GM18870 (cell line): ENCODE results near the gene RETN.
A peak's percentile ranks its signal among the peaks of the same experiment; 100 is the strongest.

ENCODE experiments used
- ATAC-seq: cut with Tn5 transposase; IDR thresholded peaks from one replicate; pipeline ENCODE4 v1.9.1; 2021; ENCODE audit warnings: moderate library complexity; ENCODE audit not compliant: unreplicated experiment

Gene RETN

DNA sequence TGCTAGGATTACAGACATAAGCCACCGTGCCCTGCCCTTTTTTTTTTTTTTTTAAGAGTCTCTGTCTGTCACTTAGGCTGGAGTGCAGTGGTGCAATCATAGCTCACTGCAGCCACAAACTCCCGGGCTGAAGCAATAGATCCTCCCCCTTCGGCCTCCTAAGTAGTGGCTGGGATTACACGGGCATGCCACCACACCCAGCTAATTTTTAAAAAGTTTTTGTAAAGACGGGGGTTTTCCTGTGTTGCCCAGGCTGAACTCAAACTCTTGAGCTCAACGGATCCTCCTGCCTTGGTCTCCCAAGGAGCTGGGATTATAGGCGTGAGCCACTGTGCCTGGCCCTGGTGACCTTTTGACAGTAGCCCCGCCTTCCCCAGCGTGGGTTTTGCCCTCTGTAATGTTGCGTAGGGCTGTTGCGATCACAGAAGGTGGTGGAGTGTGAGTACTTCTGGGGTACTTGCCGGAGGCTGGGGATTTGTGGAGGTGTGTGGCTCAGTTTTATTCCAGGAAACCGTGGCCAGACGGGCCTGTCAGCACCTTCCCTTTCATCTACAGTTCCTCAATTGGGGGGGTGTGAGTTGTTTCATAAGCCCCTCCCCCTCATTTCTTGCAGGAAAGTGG lies 11.6 kb upstream of the RETN start:
- ATAC-seq, result no peak

DNA sequence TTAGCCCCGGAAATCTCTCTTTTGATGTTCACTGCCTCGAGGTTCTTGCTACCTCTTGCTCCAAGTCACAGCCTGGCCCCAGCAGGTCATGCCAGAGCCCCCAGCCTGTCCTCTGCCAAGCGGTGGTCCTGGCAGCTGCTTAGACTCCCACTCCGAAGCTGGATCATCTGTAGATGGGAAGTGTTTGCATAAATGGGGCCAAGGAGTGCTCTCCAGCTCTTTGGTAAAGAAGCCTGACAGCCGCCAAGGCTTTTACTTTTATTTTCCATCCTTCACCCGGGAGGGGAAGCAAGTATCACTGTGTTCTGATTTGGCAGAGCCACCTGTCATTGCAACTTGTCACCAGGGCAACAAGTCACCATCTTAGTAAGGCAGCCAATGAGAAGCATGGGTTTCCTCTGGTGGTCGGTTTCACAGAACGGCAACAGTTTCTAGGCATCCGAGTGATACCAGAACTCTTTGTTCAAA lies 10.6 kb upstream of the RETN start:
- peak; percentile 80 for ATAC-seq

DNA sequence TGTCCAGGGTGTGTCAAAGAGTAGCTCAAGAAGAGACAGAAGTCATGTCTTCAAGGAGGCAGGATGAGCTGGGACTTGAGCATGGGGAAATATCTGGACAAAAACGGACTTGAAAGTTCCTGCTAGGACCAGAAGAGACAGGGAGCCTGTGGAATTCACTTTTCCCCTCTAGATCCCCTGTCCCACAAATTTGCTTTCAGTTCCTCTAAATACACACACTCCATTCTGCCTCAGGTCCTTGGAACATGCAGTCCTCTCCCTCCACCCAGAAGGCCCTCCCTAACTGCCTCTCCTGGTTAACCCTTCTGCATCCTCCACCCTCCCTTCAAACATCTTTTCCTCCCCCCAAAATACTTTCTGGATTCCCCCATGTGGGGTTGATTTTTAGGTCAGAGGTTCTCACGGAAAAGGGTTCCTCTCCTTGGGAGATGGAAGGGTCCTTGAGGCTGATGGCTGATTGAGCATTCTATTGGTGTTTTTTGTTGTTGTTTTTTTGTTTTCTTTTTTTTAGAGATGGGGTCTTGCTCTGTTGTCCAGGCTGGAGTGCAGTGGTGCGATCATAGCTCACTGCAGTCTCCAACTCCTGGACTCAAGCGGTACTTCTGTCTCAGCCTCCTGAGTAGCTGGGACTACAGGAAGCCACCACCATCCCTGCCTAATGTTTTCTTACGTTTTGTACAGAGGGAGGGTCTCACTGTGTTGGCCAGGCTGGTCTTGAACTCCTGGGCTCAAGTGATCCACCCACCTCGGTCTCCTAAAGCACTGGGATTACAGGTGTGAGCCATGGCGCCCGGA lies 6.9 kb upstream of the RETN start:
- no peak for ATAC-seq

DNA sequence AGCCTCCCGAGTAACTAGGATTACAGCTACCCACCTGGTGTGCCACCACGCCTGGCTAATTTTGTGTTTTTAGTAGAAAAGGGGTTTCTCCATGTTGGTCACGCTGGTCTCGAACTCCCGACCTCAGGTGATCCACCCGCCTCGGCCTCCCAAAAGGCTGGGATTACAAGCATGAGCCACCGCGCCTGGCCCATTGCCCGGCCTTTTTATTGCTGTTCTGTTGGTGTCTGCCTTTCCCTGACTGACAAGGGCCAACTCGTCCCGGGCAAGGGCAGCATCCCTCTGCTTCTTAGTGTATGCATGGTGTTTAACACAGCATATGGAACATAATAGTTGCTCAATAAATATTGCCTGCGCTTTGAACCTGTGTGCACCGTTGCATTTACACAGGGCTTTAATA lies 6.2 kb upstream of the RETN start:
- ATAC-seq, result no peak

DNA sequence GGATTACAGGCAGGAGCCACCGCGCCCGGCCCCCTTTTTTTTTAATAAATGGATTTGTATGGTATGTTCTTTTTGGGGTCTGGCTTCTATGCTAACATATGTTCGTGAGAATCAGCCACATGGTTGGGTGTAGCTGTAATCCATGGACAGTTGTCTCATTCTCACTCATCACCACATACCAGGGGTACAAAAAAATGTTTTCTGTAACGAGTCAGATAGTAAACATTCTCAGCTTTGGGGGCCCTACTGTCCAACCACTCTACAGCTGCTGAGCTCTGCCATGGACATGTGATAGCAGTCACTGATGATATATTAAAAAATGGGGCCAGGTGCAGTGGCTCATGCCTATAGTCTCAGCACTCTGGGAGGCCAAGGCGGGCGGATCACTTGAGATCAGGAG lies 5.1 kb upstream of the RETN start:
- no peak for ATAC-seq

DNA sequence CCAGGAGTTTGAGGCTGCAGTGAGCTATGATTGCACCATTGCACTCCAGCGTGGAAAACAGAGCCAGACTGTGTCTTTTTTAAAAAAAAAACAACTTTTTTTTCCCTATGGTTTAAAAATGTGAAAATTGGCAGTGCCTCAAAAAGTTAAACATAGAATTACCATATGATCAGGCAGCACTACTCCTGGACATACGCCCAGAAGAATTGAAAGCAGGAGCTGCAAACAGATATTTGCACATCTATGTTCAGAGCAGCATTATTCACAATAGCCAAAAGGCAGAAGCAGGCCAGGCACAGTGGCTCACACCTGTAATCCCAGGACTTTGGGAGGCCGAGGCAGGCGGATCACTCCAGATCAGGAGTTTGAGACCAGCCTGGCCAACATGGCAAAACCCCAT lies 3.8 kb upstream of the RETN start:
- ATAC-seq, result no peak

DNA sequence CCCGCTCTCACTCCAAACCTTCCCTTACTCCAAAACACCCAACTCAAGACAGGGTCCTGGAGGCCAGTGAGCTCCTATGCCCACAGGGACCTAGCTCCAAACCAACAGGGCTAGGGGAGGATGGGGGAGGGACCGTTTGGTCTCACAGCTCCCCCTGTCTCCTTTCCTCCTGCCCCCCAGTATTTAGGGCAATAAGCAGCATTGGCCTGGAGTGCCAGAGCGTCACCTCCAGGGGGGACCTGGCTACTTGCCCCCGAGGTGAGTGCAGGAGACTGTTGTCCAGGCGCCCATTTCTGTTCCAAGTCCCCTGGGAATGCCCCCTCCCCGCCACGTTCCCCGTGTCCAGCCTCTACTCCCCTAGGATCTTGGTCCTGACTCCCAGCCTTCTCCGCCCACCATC lies 792 bp downstream of the RETN start:
- ATAC-seq, result no peak

DNA sequence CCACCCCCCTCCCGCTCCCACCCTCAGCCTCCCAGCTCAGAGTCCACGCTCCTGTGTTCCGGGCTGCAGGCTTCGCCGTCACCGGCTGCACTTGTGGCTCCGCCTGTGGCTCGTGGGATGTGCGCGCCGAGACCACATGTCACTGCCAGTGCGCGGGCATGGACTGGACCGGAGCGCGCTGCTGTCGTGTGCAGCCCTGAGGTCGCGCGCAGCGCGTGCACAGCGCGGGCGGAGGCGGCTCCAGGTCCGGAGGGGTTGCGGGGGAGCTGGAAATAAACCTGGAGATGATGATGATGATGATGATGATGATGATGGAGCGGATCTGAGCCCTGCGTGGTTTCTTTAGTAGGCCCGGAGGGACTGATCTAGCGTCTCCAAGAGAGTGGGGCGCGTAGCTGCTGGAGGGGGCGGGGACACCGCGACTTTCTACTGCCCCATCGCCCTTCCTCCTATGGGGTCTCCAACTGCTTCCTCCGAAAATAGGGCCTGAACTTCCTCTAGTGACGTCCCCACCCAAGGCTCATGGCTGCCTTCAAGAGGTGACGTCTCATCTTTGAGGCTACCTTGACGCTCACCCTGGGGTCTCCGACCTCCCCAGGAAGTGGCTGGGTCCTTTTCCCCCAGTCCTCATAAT lies 1.4 kb downstream of the RETN start:
- ATAC-seq, result no peak

DNA sequence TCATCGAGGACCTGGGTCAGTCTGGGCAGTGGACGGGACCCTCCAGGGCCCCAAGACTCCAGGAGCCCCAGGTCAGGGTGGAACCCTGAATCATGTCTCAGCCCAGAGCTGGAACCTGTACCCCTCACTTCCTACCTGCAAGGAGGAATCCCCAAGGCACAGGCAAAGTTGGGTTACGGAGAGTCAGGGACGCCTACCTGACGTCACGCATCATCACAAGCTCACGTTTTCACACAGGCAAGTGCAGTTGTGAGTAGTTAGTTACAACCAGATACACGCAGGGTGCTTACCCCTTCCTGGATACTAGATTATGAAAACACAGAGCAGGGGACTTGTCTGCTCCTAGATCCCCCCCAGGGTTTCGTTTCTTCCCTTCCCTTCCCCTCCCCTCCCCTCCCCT lies 1.9 kb downstream of the RETN start:
- ATAC-seq, result no peak

DNA sequence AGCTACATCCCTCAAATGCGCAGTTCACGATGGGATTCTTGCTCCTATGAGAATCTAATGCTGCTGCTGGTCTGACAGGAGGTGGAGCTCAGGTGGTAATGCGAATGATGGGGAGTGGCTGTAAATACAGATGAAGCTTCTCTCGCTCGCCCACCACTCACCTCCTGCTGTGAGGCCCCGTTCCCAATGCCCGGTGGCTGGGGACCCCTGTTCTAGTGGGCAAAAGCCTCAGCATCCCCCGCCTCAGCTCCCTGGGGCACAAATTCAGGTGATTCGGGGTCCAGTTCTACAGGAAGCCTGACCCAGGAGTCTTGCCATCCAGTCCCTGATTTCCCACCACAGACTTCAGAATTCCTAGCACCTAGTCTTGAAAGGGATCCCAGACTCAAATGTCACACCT lies 3.7 kb downstream of the RETN start:
- ATAC-seq, result no peak

DNA sequence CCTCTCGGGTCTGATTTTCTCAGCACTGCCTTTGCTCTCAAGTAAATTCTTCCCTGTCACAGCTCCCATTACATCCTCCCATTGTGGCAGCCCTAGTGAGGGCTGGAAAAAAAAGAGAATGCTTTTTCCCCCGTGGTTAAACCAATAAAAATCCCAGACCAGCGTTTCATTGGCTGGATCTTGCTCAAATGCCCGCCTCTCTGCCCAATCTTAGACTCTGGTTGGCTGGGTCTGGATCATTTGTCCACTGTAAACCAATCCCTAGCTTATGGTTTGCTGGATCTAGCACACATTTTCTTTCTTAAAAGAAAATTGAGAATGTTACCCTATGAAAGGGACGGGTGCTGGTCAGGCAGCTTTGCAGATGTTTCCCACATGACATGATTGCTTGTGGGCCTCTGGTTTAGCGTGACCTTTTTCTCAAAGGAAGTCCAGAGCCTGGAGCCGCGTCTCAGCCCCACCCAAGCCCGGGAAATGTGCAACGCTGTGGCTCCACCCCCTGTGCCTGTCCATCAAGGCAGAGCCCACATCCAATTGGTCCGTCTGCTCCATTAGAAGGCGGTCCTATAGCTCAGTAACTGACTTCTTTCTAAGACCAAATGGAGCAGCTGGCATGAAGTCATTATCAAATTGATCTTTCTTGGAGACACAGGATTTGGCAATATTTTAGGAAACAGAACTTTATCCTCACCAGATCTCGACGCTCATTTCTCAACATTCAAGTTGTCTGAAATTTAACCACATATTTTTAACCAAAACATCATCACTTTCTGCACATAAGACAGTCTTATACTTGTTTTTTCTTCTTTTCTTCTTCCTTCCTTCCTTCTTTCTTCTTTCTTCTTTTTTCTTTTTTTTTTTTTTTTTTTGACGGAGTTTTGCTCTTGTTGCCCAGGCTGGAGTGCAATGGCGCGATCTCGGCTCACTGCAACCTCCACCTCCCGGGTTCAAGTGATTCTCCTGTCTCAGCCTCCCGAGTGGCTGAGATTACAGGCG lies 5.5 kb downstream of the RETN start:
- no peak for ATAC-seq

DNA sequence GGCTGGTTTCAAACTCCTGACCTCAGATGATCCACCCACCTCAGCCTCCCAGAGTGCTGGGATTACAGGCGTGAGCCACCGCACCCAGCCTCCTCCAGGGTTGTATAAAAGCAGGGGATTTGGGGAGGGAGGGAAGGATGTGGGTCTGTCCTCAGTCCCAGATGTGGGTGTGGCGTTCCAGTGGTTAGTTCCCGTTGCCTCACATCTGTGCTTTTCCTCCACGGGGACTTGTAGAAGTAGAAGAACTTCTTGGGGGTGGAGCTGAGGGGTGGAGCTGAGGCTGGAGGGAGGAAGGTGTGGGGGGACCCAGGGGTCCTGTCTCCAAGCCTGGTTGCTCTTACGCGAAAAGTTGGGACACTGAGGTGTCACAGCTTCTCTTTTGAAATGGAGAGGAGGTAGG lies 7.5 kb downstream of the RETN start:
- no peak for ATAC-seq

DNA sequence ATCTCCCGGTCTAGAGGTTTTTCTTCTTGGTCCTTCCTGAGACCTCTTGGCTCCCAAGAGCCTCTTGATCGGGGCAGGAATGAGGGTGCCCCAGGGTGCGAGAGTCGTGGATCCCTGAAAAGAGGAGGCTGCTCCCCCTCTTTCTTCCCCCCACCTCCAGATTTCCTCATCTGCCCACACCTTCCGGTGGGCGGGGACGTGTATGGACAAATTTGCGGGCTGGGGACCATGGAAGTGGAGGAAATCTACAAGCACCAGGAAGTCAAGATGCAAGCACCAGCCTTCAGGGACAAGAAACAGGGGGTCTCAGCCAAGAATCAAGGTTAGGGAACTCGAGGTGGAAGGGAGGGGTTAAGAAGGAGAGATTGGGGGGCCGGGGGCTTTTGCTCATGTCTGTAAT lies 8.0 kb downstream of the RETN start, which contains the start of gene MCEMP1:
MCEMP1 (plus strand) TSS at position 237 of the 400 bp plus-strand sequence; CDS start at position 268, 31 bp downstream.
- ATAC-seq, result no peak

DNA sequence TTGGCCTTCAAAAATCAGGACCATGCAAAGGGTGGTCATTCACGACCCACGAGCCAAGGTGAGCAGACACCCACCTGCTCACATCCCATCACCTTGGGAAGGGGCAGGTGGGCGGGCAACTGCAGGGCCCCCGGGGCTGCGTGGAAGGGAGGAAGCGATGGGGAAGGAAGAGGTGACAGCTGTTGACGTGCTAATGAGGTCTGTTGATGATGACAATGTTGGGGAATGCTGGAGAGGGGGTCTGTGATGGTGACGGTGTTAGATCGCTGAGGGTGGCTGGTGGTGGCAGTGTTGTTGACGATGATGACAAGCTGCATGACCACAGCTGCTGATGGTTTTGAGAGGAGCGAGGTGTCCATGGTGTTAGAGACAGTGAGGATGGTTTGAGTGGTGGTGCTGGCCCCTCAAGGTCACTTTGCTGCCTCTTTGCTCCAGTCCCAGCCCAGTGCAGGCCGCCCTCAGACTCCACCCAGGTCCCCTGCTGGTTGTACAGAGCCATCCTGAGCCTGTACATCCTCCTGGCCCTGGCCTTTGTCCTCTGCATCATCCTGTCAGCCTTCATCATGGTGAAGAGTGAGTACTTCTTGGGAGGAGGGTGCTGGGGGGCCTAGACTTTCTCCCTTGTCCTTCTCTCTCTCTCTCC lies 8.9 kb downstream of the RETN start:
- no peak for ATAC-seq

DNA sequence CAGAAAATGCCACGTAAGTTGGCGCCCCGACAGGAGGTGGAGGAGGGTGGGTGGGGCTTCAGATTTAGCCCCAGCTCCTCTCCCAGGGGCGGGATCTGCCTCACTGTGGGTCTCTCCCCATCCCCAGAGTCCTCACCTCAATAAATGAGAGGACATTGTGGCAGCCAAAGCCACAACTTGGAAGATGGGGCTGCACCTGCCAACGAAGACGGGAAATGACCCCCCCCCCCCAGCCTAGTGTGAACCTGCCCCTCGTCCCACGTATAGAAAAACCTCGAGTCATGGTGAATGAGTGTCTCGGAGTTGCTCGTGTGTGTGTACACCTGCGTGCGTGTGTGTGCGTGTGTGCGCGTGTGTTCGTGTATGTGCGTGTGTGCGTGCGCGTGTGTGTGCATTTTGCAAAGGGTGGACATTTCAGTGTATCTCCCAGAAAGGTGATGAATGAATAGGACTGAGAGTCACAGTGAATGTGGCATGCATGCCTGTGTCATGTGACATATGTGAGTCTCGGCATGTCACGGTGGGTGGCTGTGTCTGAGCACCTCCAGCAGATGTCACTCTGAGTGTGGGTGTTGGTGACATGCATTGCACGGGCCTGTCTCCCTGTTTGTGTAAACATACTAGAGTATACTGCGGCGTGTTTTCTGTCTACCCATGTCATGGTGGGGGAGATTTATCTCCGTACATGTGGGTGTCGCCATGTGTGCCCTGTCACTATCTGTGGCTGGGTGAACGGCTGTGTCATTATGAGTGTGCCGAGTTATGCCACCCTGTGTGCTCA lies 10.3 kb downstream of the RETN start:
- ATAC-seq, result no peak

DNA sequence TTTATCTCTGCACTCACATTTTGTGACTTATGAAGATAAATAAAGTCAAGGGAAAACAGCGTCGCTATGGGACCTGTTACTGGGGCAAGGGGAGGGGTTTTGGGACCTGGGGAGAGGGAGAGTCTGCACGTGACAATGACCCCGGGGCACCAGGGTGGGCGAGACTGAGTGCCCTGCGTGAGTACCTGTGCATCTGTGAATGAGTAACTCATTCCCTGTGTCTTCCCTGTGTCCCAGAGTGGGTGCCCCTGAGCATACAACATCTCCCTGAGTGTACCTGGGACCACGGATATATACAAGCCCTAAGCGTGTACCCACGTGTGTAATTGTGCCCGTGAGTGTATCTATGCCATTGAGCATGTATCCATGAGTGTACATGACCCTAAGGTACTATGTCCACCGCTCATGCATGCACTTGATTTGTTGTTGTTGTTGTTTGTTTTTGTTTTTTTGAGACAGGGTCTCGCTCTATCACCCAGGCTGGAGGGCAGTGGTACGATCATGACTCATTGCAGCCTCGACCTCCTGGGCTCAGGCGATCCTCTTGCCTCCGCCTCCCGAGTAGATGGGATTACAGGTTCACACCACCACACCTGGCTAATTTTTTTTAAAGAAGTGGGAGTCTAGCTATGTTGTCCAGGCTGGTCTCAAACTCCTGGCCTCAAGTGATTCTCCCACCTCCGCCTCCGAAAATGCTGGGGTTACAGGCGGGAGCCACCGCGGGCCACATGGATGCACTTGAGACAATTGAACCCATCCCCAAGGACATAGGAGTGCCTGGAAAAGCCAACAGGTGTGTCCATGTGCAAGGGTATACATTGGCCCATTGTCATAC lies 11.1 kb downstream of the RETN start:
- ATAC-seq, result no peak

DNA sequence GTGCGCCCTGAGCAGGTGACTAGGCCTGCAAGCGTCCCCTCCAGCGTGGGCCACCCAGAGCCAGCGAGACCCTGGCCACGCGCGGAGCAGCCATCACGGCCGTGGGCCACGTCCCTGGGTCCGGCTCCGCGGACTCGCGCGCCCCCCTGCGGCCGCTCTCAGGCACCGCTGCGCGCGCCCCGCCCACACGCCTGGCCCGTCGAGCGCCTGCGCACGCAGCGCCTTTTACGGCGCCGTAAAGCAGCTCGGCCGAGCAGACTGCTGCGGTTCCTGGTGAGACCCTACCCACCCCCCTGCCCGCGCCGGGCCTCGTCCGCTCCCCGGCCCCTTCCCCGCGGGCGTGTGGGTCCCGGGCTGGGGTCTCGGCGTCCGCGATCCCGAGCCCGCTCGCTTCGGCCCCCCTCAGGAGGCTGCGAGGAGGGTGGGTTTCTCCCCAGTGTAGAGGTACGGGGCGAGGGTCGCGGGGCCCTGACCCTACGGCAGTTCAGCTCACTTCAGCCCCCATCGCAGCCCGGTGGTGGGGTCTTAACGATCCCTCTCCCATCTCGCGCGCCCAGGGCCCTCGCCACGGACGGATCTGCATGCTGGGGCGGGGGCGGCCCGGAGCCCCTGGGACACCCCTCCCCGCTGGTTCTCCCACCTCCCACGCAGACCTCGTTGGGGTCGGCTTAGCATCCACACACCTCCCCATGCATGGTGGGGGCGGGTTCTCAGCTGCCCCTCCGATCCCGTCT lies 11.9 kb downstream of the RETN start, which contains the start of gene TRAPPC5:
TRAPPC5 (plus strand) TSS at position 228 of the 734 bp plus-strand sequence. CDS start 1,421 bp downstream, outside the sequence.
- no peak for ATAC-seq
